RKO (cell line): ENCODE measurements around the gene EEFSEC.
A peak's percentile ranks its signal among the peaks of the same experiment; 100 is the strongest.

Source experiments
- DNase-seq: peaks from one replicate; pipeline ENCODE4 v3.0.0-alpha.2; 2016; ENCODE audit warnings: low spot score

EEFSEC gene

GRCh38 chr3:128285967-128286321 lies 132.7 kb downstream of the EEFSEC start:
- DNase-seq = no peak

GRCh38 chr3:128286691-128287090 lies 133.4 kb downstream of the EEFSEC start:
- DNase-seq = no peak

GRCh38 chr3:128287216-128287615 lies 133.9 kb downstream of the EEFSEC start:
- DNase-seq = no peak

GRCh38 chr3:128289534-128289933 lies 136.3 kb downstream of the EEFSEC start:
- no peak for DNase-seq

- no peak for DNase-seq
Measured at GRCh38 chr3:128290484-128290883, 137.2 kb downstream of the EEFSEC start.

GRCh38 chr3:128293930-128294329 lies 140.6 kb downstream of the EEFSEC start:
- DNase-seq = no peak

GRCh38 chr3:128294999-128295468 lies 141.8 kb downstream of the EEFSEC start:
- DNase-seq = no peak

GRCh38 chr3:128296469-128297251 lies 143.4 kb downstream of the EEFSEC start:
- no peak for DNase-seq

GRCh38 chr3:128297401-128298138 lies 144.3 kb downstream of the EEFSEC start:
- DNase-seq = peak; percentile 2

GRCh38 chr3:128301186-128302023 lies 148.1 kb downstream of the EEFSEC start:
- no peak for DNase-seq

- DNase-seq = no peak
Measured at GRCh38 chr3:128306481-128306880, 153.2 kb downstream of the EEFSEC start.

GRCh38 chr3:128307029-128307633 lies 153.8 kb downstream of the EEFSEC start:
- no peak for DNase-seq

- DNase-seq = no peak
Measured at GRCh38 chr3:128307781-128308469, 154.6 kb downstream of the EEFSEC start.

GRCh38 chr3:128309026-128309425 lies 155.7 kb downstream of the EEFSEC start:
- no peak for DNase-seq

GRCh38 chr3:128310286-128311058 lies 157.2 kb downstream of the EEFSEC start:
- DNase-seq = no peak

- DNase-seq = no peak
Measured at GRCh38 chr3:128311441-128311844, 158.2 kb downstream of the EEFSEC start.

- no peak for DNase-seq
Measured at GRCh38 chr3:128312271-128312670, 159.0 kb downstream of the EEFSEC start.

GRCh38 chr3:128313071-128313725 lies 159.9 kb downstream of the EEFSEC start:
- no peak for DNase-seq

GRCh38 chr3:128313935-128314334 lies 160.7 kb downstream of the EEFSEC start:
- no peak for DNase-seq

- DNase-seq = no peak
Measured at GRCh38 chr3:128315313-128315712, 162.0 kb downstream of the EEFSEC start.
